H1 (cell line): ENCODE results near the gene APP. TPM values are rescaled to one million over a fixed set of nuclear protein-coding genes. Genes with fewer than 3 reads are reported as not detected.
"Not testable (repeated sequence)": the region's sequence is repeated elsewhere in the genome, so short reads cannot be mapped to it uniquely, and the experiment has no call there.

ENCODE experiments used
- CTCF ChIA-PET: fragments of 300-600 bp; sonication (Branson Sonifier 250); formaldehyde crosslinking; loops from one replicate; lab custom pipeline; 2021; ENCODE audit not compliant: partially characterized antibody; lab: Charles Lee
- POLR2A ChIA-PET: fragments of 300-600 bp; sonication (Branson Sonifier 250); formaldehyde crosslinking; loops from one replicate; lab custom pipeline; 2021; ENCODE audit warnings: inconsistent platforms; ENCODE audit not compliant: partially characterized antibody; lab: Charles Lee
- DNase-seq, 2 experiments: peaks; one replicate each; pipeline versions ENCODE4 v3.0.0 to v3.0.0-alpha.2; 2010 to 2022; ENCODE audit warnings: low spot score in 2 of 2, low read depth in 1 of 2, mixed read lengths in 1 of 2
- FAIRE-seq: peaks from 2 replicates; lab custom pipeline; 2011; peaks lifted over from hg19 to GRCh38; lab: Jason Lieb, UNC
- H2AFZ ChIP-seq: 2 replicates; pipeline ENCODE4 v1.8.1; 2012; ENCODE audit warnings: low read length, inconsistent platforms
- H2AK5ac ChIP-seq: 2 replicates; pipeline ENCODE4 v1.6.1; 2013; ENCODE audit warnings: low read depth, low read length
- H2BK120ac ChIP-seq: replicated peaks from 2 replicates; pipeline ENCODE3; 2013; ENCODE audit warnings: low read depth, low read length, inconsistent platforms
- H2BK12ac ChIP-seq: 2 replicates; pipeline ENCODE4 v1.6.1; 2013; ENCODE audit warnings: low read depth, low read length
- H2BK15ac ChIP-seq: 2 replicates; pipeline ENCODE4 v1.6.1; 2013; ENCODE audit warnings: low read length
- H2BK20ac ChIP-seq: 2 replicates; pipeline ENCODE4 v1.6.1; 2013; ENCODE audit warnings: low read length
- H2BK5ac ChIP-seq: 2 replicates; pipeline ENCODE4 v1.6.1; 2013; ENCODE audit warnings: low read depth, low read length
- H3K14ac ChIP-seq: 2 replicates; pipeline ENCODE4 v1.6.1; 2013; ENCODE audit warnings: inconsistent platforms; ENCODE audit not compliant: insufficient read length
- H3K18ac ChIP-seq: 2 replicates; pipeline ENCODE4 v1.6.1; 2013; ENCODE audit warnings: low read length; ENCODE audit errors: extremely low read depth
- H3K23ac ChIP-seq: 2 replicates; pipeline ENCODE4 v1.6.1; 2013; ENCODE audit warnings: inconsistent platforms; ENCODE audit not compliant: insufficient read length
- H3K23me2 ChIP-seq: 2 replicates; pipeline ENCODE4 v1.6.1; 2013; ENCODE audit warnings: low read depth, low read length
- H3K27ac ChIP-seq: 2 replicates; pipeline ENCODE4 v1.6.1; 2011; ENCODE audit warnings: low read depth, low read length, inconsistent platforms
- H3K27me3 ChIP-seq, 4 experiments: replicated peaks in 1 of 4; 1 replicate in 1 of 4; 2 replicates in 3 of 4; pipeline versions ENCODE4 v1.6.1 to v1.8.1; 2011 to 2013; ENCODE audit warnings: low read length in 3 of 4, mild to moderate bottlenecking in 3 of 4, inconsistent platforms in 2 of 4, mixed read lengths in 2 of 4, moderate library complexity in 1 of 4; ENCODE audit not compliant: control insufficient read depth in 3 of 4, insufficient read depth in 3 of 4; ENCODE audit errors: extremely low read depth in 1 of 4
- H3K36me3 ChIP-seq, 4 experiments: 2 replicates each; pipeline versions ENCODE4 v1.6.1 to v1.8.1; 2011 to 2013; ENCODE audit warnings: mild to moderate bottlenecking in 4 of 4, low read length in 3 of 4, moderate library complexity in 2 of 4, control low read depth in 1 of 4, inconsistent platforms in 1 of 4; ENCODE audit not compliant: insufficient read depth in 4 of 4, control insufficient read depth in 2 of 4
- H3K4ac ChIP-seq: replicated peaks from 2 replicates; pipeline ENCODE3; 2013; ENCODE audit warnings: low read length, low read depth, mixed read lengths, inconsistent platforms; ENCODE audit not compliant: insufficient read length
- H3K4me1 ChIP-seq, 4 experiments: replicated peaks in 1 of 4; 1 replicate in 1 of 4; 2 replicates in 3 of 4; pipeline versions ENCODE4 v1.6.1 to v1.8.1; 2011 to 2013; ENCODE audit warnings: low read length in 3 of 4, inconsistent platforms in 2 of 4, mixed read lengths in 1 of 4; ENCODE audit not compliant: insufficient read depth in 4 of 4, control insufficient read depth in 3 of 4
- H3K4me2 ChIP-seq, 2 experiments: 2 replicates each; pipeline versions ENCODE4 v1.6.1 to v1.8.1; 2011 to 2013; ENCODE audit warnings: low read depth in 2 of 2, low read length in 2 of 2, control low read depth in 1 of 2, inconsistent platforms in 1 of 2, mild to moderate bottlenecking in 1 of 2; ENCODE audit not compliant: insufficient read depth in 1 of 2
- H3K4me3 ChIP-seq, 4 experiments: fragments of 200-600, 300-600 bp in 1 of 4; sonication (generic), shearing (Covaris generic), sonication (Bioruptor Twin) in 1 of 4; 2 replicates each; pipeline versions ENCODE4 v1.5.1 to v1.8.1; 2011 to 2016; ENCODE audit warnings: low read length in 4 of 4, low read depth in 3 of 4, control low read depth in 2 of 4, inconsistent platforms in 2 of 4, mild to moderate bottlenecking in 2 of 4, mixed read lengths in 1 of 4, moderate library complexity in 1 of 4; ENCODE audit not compliant: insufficient read depth in 2 of 4; ENCODE audit errors: extremely low read depth in 1 of 4
- H3K56ac ChIP-seq: replicated peaks from 2 replicates; pipeline ENCODE3; 2013; ENCODE audit warnings: low read depth, mild to moderate bottlenecking, mixed read lengths, low read length, inconsistent platforms; ENCODE audit not compliant: insufficient read length
- H3K79me1 ChIP-seq: 2 replicates; pipeline ENCODE4 v1.6.1; 2013; ENCODE audit warnings: low read depth, low read length, control low read depth
- H3K79me2 ChIP-seq, 2 experiments: 2 replicates each; pipeline versions ENCODE4 v1.6.1 to v1.8.1; 2012 to 2013; ENCODE audit warnings: low read length in 2 of 2, mild to moderate bottlenecking in 2 of 2, inconsistent platforms in 1 of 2; ENCODE audit not compliant: insufficient read depth in 2 of 2, control insufficient read depth in 1 of 2
- H3K9ac ChIP-seq, 4 experiments: replicated peaks in 1 of 4; 1 replicate in 1 of 4; 2 replicates in 3 of 4; pipeline versions ENCODE4 v1.6.1 to v1.8.1; 2011 to 2013; ENCODE audit warnings: low read depth in 3 of 4, low read length in 3 of 4, control low read depth in 2 of 4, mild to moderate bottlenecking in 2 of 4, moderate library complexity in 2 of 4, inconsistent platforms in 1 of 4; ENCODE audit errors: extremely low read depth in 1 of 4
- H3K9me3 ChIP-seq, 2 experiments: 2 replicates each; pipeline versions ENCODE4 v1.6.1 to v1.8.1; 2012 to 2013; ENCODE audit warnings: mild to moderate bottlenecking in 2 of 2, moderate library complexity in 2 of 2, control low read depth in 1 of 2, inconsistent platforms in 1 of 2, low read depth in 1 of 2, low read length in 1 of 2, mixed read lengths in 1 of 2; ENCODE audit not compliant: insufficient read depth in 2 of 2
- H4K20me1 ChIP-seq, 2 experiments: replicated peaks in 1 of 2; 2 replicates each; pipeline versions ENCODE3 to v1.8.1; 2011 to 2013; ENCODE audit warnings: inconsistent platforms in 2 of 2, low read length in 2 of 2, mild to moderate bottlenecking in 1 of 2; ENCODE audit not compliant: insufficient read depth in 2 of 2, control insufficient read depth in 1 of 2
- H4K5ac ChIP-seq: 2 replicates; pipeline ENCODE4 v1.6.1; 2013; ENCODE audit warnings: low read length, low read depth, mixed read lengths, inconsistent platforms; ENCODE audit not compliant: insufficient read length
- H4K8ac ChIP-seq: 2 replicates; pipeline ENCODE4 v1.8.0; 2013; ENCODE audit warnings: mild to moderate bottlenecking, moderate library complexity, low read length, inconsistent platforms; ENCODE audit not compliant: insufficient read depth; ENCODE audit errors: extremely low read depth
- H4K91ac ChIP-seq: replicated peaks from 2 replicates; pipeline ENCODE3; 2013; ENCODE audit warnings: low read length, mixed read lengths, inconsistent platforms; ENCODE audit not compliant: insufficient read length
- WGBS, 2 experiments: shearing (Covaris generic) in 1 of 2; methylation state at CpG; one replicate each; pipeline versions ENCODE4 v1.1.6 to v1.1.7; 2013 to 2015; ENCODE audit warnings: low lambda C conversion rate in 2 of 2, mixed read lengths in 2 of 2, inconsistent platforms in 1 of 2, low coverage in 1 of 2, missing lambda C conversion rate in 1 of 2; ENCODE audit not compliant: insufficient replicate concordance in 2 of 2, insufficient coverage in 1 of 2, insufficient read length in 1 of 2; ENCODE audit errors: extremely low coverage in 1 of 2, missing lambda C conversion rate in 1 of 2; 5-methylcytosine and 5-hydroxymethylcytosine counted together
- polyA plus RNA-seq, 7 experiments: library from polyadenylated mRNA; depleted of rRNA in 3 of 7; stranded (reverse) in 5 of 7; unstranded in 2 of 7; fragments of >200 nt in 5 of 7; fragments of 200-250 nt in 2 of 7; gene quantifications; 1 replicate in 5 of 7; 2 replicates in 1 of 7; 4 replicates in 1 of 7; pipeline versions ENCODE4 v1.2.1 to v1.2.3, GENCODE V29; 2011 to 2013; ENCODE audit warnings: missing spikeins in 2 of 7, mixed read lengths in 2 of 7
- total RNA-seq: library from RNA; stranded (reverse); fragmentation: NEBNext Ultra II Directional; extraction: Animal tissue kit (Norgen Biotek cat#: 25700); gene quantifications from 2 replicates; pipeline ENCODE4 v1.2.1, GENCODE V29; 2021

APP gene
- total and polyA plus RNA-seq, 2 of the 8 experiments (the other 6 are each of a cell fraction or from before 2014, with no cell fraction given): 375 to 551 TPM

DNA sequence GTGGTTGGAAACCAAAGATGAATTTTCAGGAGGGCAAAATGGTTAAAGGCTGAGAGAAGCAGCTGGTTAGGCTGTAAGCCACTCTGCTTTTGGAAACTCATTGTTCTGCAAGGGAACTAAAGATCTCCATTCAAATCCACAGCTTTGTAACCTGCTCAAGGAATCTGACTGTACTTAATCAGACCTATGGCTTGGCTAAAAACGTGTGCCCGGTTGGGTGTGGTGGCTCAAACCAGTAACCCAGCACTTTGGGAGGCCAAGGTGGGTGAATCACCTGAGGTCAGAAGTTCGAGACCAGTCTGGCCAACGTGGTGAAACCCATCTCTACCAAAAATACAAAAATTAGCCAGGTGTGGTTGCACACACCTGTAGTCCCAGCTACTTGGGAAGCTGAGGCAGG, 158.1 kb downstream of the APP start:
- 80% methylated on average over 4 of the region's 4 CpGs; no CpG with 5 or more reads in 1 of the 2 experiments for WGBS, 2 experiments
- not testable (repeated sequence) for H4K91ac ChIP-seq, H3K4ac ChIP-seq, H3K27ac ChIP-seq, H3K4me3 ChIP-seq, H3K79me1 ChIP-seq, H2AFZ ChIP-seq, H2AK5ac ChIP-seq, FAIRE-seq, DNase-seq, H3K9me3 ChIP-seq, H3K18ac ChIP-seq, H3K23me2 ChIP-seq, H2BK12ac ChIP-seq, H2BK15ac ChIP-seq, H3K23ac ChIP-seq, H3K36me3 ChIP-seq, H3K4me2 ChIP-seq, H3K27me3 ChIP-seq, H3K14ac ChIP-seq, H4K8ac ChIP-seq, H3K56ac ChIP-seq, H3K9ac ChIP-seq, H4K5ac ChIP-seq, H2BK5ac ChIP-seq, H2BK20ac ChIP-seq, H4K20me1 ChIP-seq, H3K4me1 ChIP-seq, H2BK120ac ChIP-seq
- ChIA-PET CTCF (interaction anchor here (0.7 to 1.3 kb wide), 3 partner anchors 9 to 159 kb away, joined by 3 read pairs; partner anchors contain the start of gene APP), POLR2A (interaction anchor here (0.9 kb wide), 1 partner anchor 9 kb away, joined by 5 read pairs; no protein-coding TSS in a partner anchor)
- peaks cover 0 to 54% of the 10 kb centered on the region in 2 experiments; a peak in 3 of 4 replicates for H3K79me2 ChIP-seq
